Activated gamma-delta T cell (primary cell): ENCODE data around the gene INSC.
"Not testable (repeated sequence)": the region's sequence is repeated elsewhere in the genome, so short reads cannot be mapped to it uniquely, and the experiment has no call there.

Experiments used
- DNase-seq: peaks from one replicate; lab custom pipeline; 2025; lab: John Stamatoyannopoulos, UW
- total RNA-seq, 2 donors: gene quantifications; one replicate each; lab custom pipeline; 2026; lab: John Stamatoyannopoulos, UW

The INSC gene, protein sequence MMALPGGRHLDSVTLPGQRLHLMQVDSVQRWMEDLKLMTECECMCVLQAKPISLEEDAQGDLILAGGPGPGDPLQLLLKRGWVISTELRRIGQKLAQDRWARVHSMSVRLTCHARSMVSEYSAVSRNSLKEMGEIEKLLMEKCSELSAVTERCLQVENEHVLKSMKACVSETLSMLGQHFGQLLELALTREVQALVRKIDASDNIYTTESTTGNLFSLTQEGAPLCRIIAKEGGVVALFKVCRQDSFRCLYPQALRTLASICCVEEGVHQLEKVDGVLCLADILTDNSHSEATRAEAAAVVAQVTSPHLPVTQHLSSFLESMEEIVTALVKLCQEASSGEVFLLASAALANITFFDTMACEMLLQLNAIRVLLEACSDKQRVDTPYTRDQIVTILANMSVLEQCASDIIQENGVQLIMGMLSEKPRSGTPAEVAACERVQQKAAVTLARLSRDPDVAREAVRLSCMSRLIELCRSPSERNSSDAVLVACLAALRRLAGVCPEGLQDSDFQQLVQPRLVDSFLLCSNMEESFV
- 0.17 to 0.56 reads per million in 2 donors for total RNA-seq

DNA sequence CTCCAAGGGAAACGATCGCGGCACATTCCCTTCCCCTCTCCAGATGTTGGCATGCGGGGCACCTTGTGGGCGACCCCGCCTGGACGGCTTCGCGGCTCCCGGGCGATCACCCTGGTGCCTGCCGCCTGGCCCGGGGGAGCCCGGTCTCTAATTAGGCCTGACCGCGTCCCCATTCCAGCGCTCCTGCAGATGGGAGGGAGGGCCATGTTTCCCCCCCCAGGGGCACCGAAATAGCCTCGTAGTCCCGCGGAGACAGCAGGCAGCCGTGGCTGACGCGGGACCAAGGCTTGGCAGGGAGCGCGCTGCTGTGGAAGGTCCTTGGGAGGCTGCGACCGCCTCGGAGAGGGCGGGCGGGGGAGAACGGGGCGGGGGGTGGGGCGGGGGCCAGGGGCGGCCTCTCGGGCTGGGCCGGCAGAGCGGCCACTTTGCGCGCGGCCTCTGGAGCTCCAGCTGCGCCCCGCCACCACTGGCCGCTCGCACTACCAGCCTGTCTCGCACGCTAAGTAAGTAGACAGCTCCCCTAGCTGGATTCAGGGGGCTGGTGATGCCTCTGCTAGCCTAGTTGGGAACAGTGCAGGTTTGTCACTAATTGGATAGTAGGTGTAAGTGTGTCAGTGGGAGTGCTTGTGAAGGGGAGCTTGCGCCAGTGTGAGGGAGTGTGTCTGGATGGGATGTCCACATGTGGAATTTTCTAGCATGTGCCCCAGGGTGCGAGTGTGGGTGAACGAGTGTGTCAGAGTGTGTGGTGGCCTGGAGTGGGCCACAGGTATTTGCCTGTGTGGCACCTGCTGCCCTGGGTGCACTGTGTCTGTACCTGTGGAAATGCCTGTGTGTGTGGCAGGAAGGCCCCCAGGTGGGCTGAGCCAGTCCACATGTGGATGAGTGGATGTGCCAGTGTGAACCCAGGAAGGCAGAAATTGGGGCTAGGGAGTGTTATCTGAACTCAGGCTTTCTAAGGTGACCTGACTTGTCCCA, at the start of gene INSC:
TSS of gene INSC (plus strand) at position 423 of the 975 bp plus-strand sequence. CDS start 34,252 bp downstream, outside the sequence.
- DNase-seq = no peak

DNA sequence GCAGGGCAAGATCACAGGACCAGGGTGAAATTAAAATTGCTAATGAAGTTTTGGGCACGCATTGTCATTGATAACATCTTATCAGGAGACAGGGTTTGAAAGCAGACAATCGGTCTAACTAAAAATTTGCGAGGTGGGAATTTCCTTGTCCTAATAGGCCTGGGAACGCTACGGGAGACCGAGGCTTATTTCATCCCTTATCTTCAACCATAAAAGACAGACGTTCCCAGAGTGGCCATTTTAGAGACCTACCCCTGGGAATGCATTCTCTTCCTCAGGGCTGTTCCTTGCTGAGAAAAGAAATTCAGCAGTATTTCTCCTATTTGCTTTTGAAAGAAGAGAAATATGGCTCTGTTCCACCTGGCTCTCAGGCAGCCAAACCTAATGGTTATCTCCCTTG, 45.0 kb upstream of the INSC start:
- DNase-seq = not testable (repeated sequence)

DNA sequence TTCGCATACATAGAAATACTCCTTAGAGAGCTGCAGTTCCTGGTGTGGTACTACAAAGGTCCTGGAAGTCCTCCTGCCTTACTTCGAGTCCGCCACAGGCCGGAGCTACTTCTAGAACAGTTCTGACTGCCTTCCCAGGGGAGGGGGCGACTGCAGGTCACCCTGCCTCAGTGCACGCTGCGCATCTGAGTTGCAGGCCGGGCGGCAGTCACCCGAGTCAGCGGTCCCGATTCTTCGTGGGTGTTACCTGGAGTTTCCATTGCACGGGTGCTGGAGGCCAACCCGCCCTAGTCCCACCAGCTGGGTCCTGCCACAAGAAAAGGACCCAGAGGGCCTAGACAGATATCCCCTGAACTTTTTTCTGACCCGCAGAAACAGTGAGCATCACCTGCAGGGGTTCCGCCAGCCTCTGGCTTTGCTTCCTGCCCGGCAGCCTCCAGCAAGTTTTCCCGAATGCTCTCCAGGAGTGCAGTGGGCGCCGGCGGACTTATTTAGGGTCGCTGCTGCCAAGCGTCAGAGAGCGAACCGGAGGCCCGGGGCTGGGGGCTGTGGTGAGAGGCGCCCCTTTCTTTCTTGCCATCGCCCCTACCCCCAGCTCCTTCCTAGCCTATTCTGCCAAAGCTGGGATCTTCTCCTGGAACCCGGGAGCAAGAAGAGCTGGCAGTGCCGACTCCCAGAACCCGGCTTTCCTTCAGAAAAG, 43.0 kb upstream of the INSC start:
- no peak for DNase-seq

DNA sequence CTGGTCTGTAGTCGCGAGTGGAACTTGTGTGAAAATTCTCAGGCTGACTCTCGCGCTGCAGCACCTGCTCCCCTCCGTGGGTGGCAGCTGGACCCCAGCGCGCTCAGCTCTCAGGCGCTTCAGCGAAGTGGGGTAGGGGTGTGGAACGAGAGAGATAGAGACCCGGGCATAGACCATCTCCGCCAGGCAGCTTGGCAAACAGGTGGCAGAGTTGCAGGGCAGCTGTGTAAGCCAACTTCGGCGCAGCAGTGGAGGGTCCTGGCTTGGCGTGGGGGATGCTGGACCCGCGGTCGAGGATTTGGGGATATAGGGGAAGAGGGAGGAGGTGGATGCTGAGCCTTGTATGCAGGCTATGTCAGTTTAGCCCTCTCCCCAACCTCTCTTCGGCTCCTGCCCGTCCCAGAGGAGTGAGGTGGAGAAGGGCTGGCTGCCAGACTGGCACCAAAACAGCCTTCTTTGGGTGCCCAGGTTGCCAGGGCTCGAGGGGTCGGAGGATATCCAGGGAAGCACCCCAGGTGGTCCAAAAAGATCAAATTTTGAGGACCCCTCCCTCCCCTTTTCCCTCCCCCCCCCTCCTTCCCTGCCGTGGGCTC, 42.1 kb upstream of the INSC start:
- no peak for DNase-seq

DNA sequence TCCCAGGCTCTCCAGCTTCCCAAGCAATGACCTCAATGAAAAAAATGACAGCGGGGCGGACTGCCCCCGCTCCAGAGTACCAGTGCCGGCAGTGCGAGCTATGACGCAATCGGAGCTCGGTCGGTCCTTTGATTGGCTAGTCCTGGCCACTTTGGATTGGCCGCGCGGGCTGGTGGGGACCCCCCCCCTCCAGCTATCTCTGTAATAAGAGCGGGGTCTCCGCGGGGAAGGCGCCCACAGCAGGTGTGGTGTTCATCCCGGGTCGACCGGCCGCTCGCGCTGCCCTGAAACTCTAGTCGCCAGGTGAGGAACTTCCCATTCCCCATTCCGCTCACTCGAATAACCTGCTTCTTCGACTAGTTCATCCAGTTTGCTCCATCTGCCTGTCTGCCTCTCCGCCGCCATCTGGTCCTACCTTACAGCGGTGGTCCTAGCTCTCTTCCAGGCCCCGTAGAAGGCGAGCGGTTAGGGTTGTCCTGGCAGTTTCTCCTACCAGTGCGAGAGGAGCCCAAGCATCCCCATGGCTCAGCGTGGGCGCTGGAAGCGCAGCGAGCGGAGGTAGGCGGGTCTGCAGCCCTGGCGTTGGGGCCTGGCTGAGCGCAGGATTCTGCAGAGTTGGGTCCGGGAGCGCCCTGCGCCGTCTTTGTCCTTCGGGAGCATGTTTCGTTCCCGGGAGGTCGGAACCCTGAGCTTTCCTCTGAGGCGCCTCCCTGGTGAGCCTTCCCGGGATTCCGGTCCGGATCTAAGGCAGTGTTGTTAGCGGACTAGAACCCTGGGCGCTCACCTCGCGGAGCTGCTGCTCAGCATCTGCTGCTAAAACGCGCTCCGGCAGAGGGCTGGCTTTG, 41.1 kb upstream of the INSC start, which contains the start of gene CALCB:
TSS of gene CALCB (plus strand) at position 233 of the 845 bp plus-strand sequence. CDS start 1,126 bp downstream, outside the sequence.
- DNase-seq = no peak

DNA sequence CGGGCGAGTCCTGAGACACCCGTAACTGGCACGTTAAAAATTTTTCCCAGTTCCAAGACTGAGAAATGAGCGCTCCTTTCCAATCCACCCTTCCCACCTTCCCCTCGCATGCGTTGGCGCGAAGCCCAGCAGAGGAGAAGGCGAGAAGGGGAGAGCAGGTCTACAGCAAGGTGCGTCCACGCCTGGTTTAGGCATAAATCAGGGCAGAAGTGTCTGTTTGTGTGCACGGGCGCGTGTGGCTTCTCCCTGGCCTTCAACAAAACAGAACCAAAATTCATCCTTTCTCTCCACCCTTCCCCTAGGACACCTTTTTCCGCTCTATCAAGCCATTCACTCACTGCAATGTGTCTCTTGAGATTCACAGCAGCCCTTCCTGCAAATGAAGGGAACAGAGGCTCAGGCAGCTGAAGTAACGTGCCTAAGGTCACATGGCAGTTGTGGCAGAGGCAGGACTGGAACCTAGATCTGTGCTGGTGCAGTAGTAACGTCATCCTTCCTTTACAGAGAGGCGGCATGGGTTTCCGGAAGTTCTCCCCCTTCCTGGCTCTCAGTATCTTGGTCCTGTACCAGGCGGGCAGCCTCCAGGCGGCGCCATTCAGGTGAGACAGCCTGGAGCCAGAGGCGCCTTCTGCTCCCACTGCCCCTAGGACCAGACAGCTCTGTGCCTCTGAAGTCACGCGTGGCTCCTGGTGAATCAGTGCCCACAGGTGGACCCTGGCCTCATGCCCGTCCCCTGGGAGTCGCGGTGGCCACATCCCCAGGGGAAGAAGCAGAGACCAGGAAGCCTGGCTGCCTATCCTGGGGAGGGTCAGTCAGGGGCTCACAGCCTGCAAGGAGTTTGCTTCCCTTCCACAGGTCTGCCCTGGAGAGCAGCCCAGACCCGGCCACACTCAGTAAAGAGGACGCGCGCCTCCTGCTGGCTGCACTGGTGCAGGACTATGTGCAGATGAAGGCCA, 40.2 kb upstream of the INSC start:
- peak; percentile 41 for DNase-seq

DNA sequence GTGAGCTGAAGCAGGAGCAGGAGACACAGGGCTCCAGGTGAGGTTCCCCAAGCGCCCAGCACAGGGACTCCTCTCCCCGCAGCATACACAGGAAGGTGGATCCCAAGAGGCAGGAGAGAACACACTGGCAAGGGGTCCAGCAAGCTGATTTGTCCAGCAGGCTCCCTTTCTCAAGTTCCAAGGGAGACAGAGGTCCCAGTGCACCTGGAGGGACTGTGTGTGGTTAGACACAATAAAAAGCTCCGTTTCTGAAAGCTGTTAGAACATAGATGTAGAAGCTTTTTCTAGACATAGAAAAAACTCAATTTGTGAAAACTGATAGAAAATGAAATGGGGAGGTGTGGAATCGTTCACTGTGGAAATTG, 39.6 kb upstream of the INSC start:
- no peak for DNase-seq

DNA sequence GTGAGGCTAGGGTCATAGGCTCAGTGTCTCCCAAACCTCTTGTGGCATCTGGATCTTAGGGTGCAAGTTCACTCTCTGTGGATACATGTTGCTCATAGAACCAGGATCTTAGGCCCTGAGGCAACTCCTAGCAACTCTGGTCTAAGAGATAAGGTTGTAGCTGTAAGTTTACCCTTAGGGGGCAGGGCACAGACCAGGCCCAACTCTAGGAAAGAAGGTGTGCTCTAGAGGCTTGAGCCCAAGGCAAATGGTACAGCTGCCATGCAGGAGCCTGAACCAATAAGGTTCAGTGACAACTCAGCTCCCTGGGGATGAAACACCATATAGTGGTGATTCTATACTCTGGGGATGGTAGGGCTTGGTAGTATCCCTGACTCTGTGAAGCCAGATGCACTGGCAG, 23.5 kb upstream of the INSC start:
- DNase-seq = no peak

DNA sequence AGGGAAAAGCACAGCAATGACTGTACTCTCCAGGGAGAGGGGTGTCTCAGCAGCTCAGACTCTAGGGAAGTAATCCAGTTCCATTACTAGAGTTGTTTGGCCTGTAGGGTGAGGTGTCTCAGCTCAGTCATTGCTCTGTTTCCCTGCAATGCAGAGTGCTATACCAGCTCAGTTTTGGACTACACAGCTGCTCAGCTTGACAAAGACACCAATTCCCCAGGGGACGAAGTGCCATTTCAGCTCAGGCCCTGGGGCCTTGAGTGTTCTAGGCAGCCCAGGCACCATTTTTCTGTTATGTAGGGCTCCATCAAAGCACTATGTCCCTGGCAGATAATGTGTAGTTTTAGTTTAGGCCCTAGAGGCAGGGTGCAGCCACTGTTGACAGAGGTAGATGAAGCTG, 23.1 kb upstream of the INSC start:
- no peak for DNase-seq

DNA sequence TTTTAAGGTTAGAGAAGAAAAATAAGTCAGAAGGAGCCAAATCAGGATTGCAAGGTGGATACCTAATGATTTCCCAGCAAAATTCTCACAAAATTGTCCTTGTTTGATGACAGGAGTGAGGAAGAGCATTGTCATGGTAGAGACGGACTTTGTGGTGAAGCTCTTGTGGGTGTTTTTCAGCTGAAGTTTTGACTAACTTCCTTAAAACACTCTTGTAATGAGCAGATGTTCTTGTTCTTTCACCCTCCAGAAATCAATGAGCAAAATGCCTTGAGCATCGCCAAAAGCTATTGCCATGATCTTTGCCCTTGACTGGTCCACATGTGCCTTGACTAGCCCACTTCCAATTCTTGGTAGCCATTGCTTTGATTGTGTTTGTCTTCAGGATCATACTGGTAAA, 21.3 kb upstream of the INSC start:
- DNase-seq = no peak

DNA sequence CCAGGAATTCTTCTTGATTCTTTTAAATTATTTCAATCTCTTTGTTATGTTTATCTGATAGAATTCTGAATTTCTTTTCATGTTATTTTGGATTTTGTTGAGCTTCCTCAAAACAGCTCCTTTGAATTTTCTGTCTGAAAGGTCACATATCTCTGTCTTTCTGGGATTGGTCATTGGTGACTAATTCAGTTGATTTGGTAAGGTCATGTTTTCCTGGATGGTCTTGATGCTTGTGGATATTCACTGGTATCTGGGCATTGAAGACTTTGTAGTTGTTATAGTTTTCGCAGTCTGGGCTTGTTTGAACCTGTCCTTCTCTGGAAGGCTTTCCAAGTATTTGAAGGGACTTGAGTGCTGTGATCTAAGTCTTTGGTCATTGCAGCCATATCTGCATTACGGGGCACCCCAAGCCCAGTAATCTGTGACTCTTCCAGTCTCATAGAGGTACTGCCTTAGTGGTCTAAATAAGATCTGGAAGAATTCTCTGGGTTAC, 18.9 kb upstream of the INSC start:
- no peak for DNase-seq

DNA sequence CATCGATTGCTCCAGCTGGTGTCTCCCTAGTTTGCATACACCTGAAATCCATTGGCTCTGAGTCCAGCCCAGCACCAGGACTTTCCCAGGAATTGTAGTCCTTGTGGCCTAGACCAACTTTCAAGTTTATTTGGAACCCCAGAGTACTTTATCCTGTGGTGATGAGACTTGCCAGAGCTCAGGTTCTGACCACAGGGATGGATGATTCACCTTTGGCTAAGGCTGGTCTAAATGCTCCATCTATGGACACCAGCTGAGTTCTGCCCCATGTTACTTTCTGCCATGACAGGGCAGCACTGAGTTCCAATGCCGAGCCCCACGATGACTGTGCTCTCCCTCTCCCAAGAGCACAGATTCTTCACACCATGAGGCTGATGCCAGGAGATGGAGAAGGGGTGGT, 17.3 kb upstream of the INSC start:
- DNase-seq = no peak

DNA sequence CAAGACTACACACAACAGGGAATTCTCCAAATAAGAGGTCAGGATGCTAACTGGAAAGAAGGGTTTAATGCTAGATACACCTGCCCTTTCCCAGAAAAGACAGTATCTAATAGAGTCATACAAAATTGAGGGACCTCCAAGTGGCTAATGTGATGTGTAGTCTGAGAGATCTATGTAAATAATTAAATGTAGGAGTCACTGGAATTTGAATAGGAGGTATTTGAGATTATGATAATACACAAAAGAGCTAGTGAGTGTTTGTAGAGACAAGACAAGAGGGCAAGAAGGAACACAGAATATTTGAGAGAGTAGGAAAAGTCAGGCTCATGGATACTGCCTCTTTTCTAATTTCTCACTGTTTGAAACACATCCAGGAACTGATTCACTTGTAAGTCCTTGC, 15.5 kb upstream of the INSC start:
- DNase-seq = no peak

DNA sequence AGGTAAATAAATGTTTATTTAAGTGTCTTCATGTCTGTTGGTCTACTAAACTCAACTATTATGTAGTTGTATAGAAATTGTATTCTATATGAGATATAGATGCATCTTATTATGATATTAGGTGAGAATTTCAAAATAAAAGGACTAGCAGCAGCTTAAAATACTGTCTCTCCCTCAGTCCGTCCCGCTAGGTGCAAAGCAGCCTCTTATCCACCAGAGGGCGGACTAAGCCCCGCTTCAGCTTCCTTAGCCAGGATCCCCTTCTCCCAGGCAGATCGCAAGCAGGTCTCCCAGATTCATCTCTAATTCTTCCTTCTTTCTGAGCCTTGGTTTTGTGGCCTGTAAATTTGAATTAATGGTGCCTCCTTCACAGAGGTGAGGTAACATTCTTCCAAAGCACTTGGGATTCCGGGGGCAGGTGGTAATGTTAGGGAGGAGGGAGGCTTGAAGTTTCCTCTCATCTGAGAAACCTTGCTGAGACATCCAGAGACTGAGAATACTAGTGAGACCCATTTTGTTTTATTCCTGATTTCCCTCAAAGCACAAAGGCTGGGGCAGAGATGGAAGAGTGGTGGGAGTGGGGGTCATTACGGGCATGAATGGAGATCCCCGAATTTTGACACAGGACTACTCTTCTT, 13.5 kb upstream of the INSC start:
- no peak for DNase-seq

DNA sequence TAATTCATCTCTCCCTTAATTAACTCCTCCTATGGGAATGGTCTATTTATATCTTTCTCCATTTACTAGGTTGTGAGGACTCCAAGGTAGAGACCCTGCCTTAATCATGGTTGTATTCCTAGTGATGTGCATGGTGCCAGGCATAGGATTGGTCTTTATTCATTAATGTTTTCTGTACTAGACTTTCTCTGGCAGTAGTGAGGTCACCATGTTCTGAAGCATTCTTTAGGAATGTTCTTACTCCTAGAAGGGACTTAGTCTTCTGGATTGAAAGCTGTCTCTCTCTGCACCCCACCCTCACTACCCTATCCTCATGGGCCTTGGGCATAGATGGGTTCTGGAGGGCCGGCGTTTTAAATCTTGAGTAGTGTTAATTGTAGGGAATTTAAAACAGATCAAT, 10.6 kb upstream of the INSC start:
- no peak for DNase-seq

DNA sequence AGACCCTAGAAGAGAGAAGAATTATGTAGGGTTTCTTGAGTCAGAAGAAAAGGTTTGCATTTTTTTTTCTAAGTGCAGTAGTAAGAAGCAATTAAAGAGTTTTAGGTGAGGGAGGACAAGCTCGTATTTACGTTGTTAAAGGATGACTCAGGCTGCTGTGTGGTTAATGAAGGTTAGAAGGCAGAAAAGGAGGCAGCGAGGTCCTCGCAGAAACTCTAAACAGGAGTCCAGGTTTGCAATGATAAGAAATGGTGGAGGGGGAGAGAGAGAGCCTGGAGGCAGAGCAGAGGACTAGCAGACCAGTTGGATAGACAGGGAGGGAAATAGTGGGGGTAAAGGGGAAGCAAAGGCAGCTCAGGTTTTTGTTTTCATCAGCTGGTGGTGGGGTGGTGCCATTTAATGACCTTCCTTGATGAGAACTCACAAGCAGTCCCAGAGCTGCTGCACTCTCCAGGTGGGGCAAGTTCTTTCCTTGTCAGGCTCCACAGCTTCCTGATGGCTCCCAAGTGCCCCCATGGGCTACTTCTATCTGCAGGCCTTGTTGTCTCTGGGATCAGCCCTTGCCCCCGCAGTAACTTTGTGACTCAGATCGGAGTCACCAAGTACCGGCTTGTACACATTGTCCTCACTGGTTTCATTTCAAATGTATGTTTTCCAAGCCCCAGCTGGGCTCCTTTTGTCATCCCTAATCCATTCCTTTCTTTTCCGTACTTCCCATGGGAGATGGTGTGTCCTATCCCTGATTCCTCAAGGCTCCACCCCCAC, 8.3 kb upstream of the INSC start:
- no peak for DNase-seq

DNA sequence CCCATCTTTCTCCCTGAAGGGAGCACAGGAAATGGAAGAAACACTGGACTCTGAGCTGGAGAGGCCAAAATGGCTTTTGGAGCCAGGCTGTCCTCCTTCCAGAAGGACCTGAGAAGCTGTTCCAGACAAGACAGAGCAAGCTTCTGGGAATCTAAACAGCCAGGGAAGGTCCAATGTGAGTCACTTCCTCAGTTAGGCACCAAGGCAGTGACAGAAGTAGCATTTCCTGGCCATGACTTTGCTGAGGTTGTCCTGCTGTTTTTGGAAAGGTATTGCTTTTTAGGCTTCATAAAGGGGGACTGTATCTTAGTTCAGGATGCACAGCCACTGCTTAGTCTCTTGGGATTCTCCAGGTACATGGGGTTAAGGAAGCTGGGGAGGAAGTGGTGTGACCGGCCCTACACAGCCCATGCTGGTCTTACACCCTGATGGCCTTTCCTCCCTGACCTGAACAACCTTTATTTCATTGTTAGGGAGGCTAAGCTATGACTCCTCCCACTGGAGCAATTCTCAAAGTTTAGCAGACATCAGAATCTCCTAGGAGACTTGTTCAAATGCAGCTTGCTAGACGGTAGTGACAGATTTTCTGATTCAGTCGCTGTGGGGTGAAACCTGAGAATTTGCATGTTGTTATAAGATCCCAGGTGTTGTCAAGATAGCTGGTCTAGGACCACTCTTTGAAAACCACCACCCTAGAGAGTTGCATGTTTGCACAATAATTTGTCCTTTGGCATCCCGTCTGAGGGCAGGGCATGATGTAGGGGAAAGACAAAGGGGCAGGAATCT, 6.8 kb upstream of the INSC start:
- DNase-seq = no peak
